ENCODE results near the gene RSPH9. TPM values are rescaled to one million over a fixed set of nuclear protein-coding genes. Genes with fewer than 3 reads are reported as not detected.

RSPH9 gene
- total and polyA plus RNA-seq, 2 experiments from 2014 or later, result 0.10 to 0.39 TPM

- Histone ChIP-seq H3K27ac (ENCODE audit: low read depth) (no peak overlapping the region), H3K36me3 (ENCODE audit: insufficient read depth) (no peaks in the 10 kb centered on the region), H3K4me2 (no peak overlapping the region), H2AFZ (no peak overlapping the region), H4K20me1 (replicated peaks; ENCODE audit: insufficient read depth) (no peaks in the 10 kb centered on the region; the same call in 1 of the 2 replicates), H3K79me2 (replicated peaks; ENCODE audit: insufficient read depth) (no peaks in the 10 kb centered on the region), H3K27me3 (ENCODE audit: insufficient read depth) (no peaks in the 10 kb centered on the region), H3K4me1 (ENCODE audit: insufficient read depth) (peaks cover 27% of the 10 kb centered on the region), H3K9me2 (ENCODE audit: insufficient read depth) (no peaks in the 10 kb centered on the region), H3F3A (replicated peaks; ENCODE audit: low read depth) (peaks cover 18% of the 10 kb centered on the region; the same call in 1 of the 2 replicates), H3K4me3 (no peak overlapping the region)
- H3K27ac Mint-ChIP-seq, result no peak overlapping the region
- H3K36me3 Mint-ChIP-seq (ENCODE audit: low read depth), result peaks cover 1% of the 10 kb centered on the region; the same call in 2 of the 3 replicates
- DNase-seq (ENCODE audit: low spot score) (no peak), ATAC-seq (no peak)
- no peak overlapping the region for H3K4me3 Mint-ChIP-seq
- peaks cover 4% of the 10 kb centered on the region; the same call in 2 of the 3 replicates for H3K9me3 Mint-ChIP-seq
- peaks cover 26% of the 10 kb centered on the region for H3K27me3 Mint-ChIP-seq (ENCODE audit: insufficient read depth, low read depth, poor library complexity)
- H3K4me1 Mint-ChIP-seq, result peaks cover 31% of the 10 kb centered on the region
- TF ChIP-seq EZH2phosphoT487 (IDR thresholded peaks at IDR 0.05; ENCODE audit: unreplicated experiment) (no peak), NANOG (IDR thresholded peaks at IDR 0.05; ENCODE audit: borderline replicate concordance) (no peak), JUNB (IDR thresholded peaks at IDR 0.05; ENCODE audit: unreplicated experiment) (no peak), CREB1 (CRISPR knock-in tag; IDR thresholded peaks at IDR 0.05; ENCODE audit: low read depth) (no peak), CTCF (conservative IDR thresholded peaks at IDR 0.05; ENCODE audit: low read depth in 2 of 2) (no peak), ZNF331 (CRISPR knock-in tag; IDR thresholded peaks at IDR 0.05; ENCODE audit: low read depth) (no peak), POLR2AphosphoS5 (IDR thresholded peaks at IDR 0.05; ENCODE audit: low read depth) (no peak), ETS1 (IDR thresholded peaks at IDR 0.05) (no peak), ZNF462 (CRISPR knock-in tag; IDR thresholded peaks at IDR 0.05) (no peak), STAT1 (IDR thresholded peaks at IDR 0.05; ENCODE audit: unreplicated experiment) (no peak)
Measured at GRCh38 chr6:43665376-43665775, 20.5 kb downstream of the RSPH9 start.

Data from GM23338 (cell line).